Thyroid gland (tissue), 4 donors: ENCODE data around the gene TIMM50.

Experiments used
- CTCF ChIP-seq, 6 experiments: fragments of 200-600 bp in 3 of 6; fragments of 450-650 bp in 3 of 6; sonication (generic) in 3 of 6; IDR thresholded peaks; one replicate each; pipeline ENCODE4 v1.5.1; 2016 to 2019; ENCODE audit warnings: antibody characterized with exemption in 6 of 6, mild to moderate bottlenecking in 2 of 6, inconsistent platforms in 1 of 6, moderate library complexity in 1 of 6
- POLR2A ChIP-seq, 2 donors: fragments of 450-650 bp; IDR thresholded peaks; one replicate each; pipeline ENCODE4 v1.6.1; 2017; ENCODE audit warnings: antibody characterized with exemption in 2 of 2, mild to moderate bottlenecking in 2 of 2, moderate library complexity in 1 of 2

DNA sequence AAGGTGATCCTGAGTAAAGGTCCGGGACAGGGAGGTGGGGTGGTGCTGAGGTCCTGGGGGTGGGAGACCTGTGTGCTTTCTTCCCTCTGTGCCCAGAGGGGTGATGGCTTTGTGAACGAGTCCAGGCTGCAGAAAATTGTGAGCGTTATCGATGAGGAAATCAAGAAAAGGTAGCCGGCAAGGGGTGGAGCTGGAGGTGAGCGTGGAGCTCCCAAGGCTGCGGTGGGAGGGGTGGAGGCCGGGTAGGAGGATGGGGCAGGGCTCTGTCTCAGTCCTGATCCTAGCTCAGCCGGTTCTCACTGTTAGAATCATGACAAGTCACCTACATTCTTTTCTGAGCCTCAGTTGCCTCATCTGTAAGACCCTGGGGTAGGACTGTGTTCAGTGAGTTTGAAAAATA, 38.3 kb downstream of the TIMM50 start:
- TF ChIP-seq POLR2A (IDR thresholded peaks at IDR 0.05) (no peak), CTCF (IDR thresholded peaks at IDR 0.05) (no peak)
